ENCODE measurements around the gene LRRC49. TPM values are rescaled to one million over a fixed set of nuclear protein-coding genes. Genes with fewer than 3 reads are reported as not detected.

Gene LRRC49
- total RNA-seq, 1 experiment from 2014 or later = 8.3 TPM

- H2AK5ac ChIP-seq (ENCODE audit: insufficient read length, low read length) = no peak overlapping the region
- no peaks in the 10 kb centered on the region for H4K20me1 ChIP-seq (ENCODE audit: control insufficient read depth, insufficient read depth, insufficient read length)
- no CpG with 5 or more reads among the region's 2 CpGs for WGBS (ENCODE audit: extremely low coverage, insufficient read length, low lambda C conversion rate)
- no peak overlapping the region for H3K56ac ChIP-seq (ENCODE audit: insufficient read length, low read depth, low read length)
- no peak overlapping the region for H3K4me3 Mint-ChIP-seq
- no peaks in the 10 kb centered on the region for H3K36me3 Mint-ChIP-seq (ENCODE audit: insufficient read depth in 1 of 3, low read depth in 3 of 3)
- no peak overlapping the region for H3T11ph ChIP-seq (ENCODE audit: low read length)
- no peak for DNase-seq
- H3K9ac ChIP-seq (ENCODE audit: extremely low read depth, insufficient read length, low read length) = no peak overlapping the region
- no peak overlapping the region for H3K4me2 ChIP-seq (ENCODE audit: insufficient read depth, insufficient read length, low read length)
- no peak overlapping the region for H2BK5ac ChIP-seq (ENCODE audit: insufficient read length, low read length)
- H3K79me2 ChIP-seq (ENCODE audit: insufficient read depth, low read length) = no peaks in the 10 kb centered on the region
- no peak overlapping the region for H3K4ac ChIP-seq (ENCODE audit: low read depth, low read length)
- no peaks in the 10 kb centered on the region for H3K27me3 Mint-ChIP-seq (ENCODE audit: low read depth)
- no peaks in the 10 kb centered on the region for H3K27me3 ChIP-seq (ENCODE audit: insufficient read depth, low read length)
- no peak overlapping the region for H2AFZ ChIP-seq (ENCODE audit: low read length)
- H3K9me3 ChIP-seq (ENCODE audit: control insufficient read depth, low read depth, low read length) = no peaks in the 10 kb centered on the region
- no peak overlapping the region for H3K14ac ChIP-seq (ENCODE audit: insufficient read depth, low read length)
- no peak overlapping the region for H2BK12ac ChIP-seq (ENCODE audit: insufficient read length, low read depth, low read length)
- H2BK20ac ChIP-seq (ENCODE audit: low read depth, low read length, poor library complexity, severe bottlenecking) = no peak overlapping the region
- H4K91ac ChIP-seq (ENCODE audit: insufficient read length, low read depth, low read length) = no peak overlapping the region
- H3K18ac ChIP-seq (ENCODE audit: insufficient read length, low read depth, low read length) = no peak overlapping the region
- H3K27ac Mint-ChIP-seq = no peak overlapping the region
- no peak overlapping the region for H2BK120ac ChIP-seq (ENCODE audit: low read depth, low read length, poor library complexity, severe bottlenecking)
- H3K4me1 ChIP-seq (ENCODE audit: insufficient read depth, low read length) = no peaks in the 10 kb centered on the region
- H3K23me2 ChIP-seq (ENCODE audit: insufficient read length, low read depth, low read length, poor library complexity, severe bottlenecking) = no peaks in the 10 kb centered on the region
- no peak overlapping the region for H2BK15ac ChIP-seq (ENCODE audit: low read depth, low read length)
- H4K5ac ChIP-seq (ENCODE audit: insufficient read length, low read depth, low read length) = no peak overlapping the region
- TF ChIP-seq CTCF (conservative IDR thresholded peaks at IDR 0.05) = no peak
- no peaks in the 10 kb centered on the region for H3K9me3 Mint-ChIP-seq
- no peak overlapping the region for H4K8ac ChIP-seq (replicated peaks; ENCODE audit: insufficient read length, low read depth, low read length)
- no peaks in the 10 kb centered on the region for H3K79me1 ChIP-seq (ENCODE audit: insufficient read depth, low read depth, low read length, poor library complexity, severe bottlenecking)
- H3K4me1 Mint-ChIP-seq = no peaks in the 10 kb centered on the region
- H3K23ac ChIP-seq (ENCODE audit: insufficient read length, low read depth, low read length) = no peak overlapping the region
- no peak overlapping the region for H3K27ac ChIP-seq (ENCODE audit: insufficient read length, low read depth, low read length)
Measured at GRCh38 chr15:70880781-70881180, 11.8 kb upstream of the LRRC49 start.
